K562 (cell line): Measurements from ENCODE around the gene ACAT1. TPM values are rescaled to one million over a fixed set of nuclear protein-coding genes. Genes with fewer than 3 reads are reported as not detected.

Source experiments
- AFF4 ChIP-seq: sonication (generic); formaldehyde crosslinking; IDR thresholded peaks from 2 replicates; pipeline ENCODE4 v1.8.0; 2023; ENCODE audit warnings: mild to moderate bottlenecking, missing genetic modification reagents
- FOXJ3 ChIP-seq: sonication (generic); formaldehyde crosslinking; IDR thresholded peaks from 2 replicates; pipeline ENCODE4 v1.4.0; 2020; ENCODE audit warnings: mild to moderate bottlenecking, missing genetic modification reagents
- GATA2 ChIP-seq: sonication (generic); formaldehyde crosslinking; IDR thresholded peaks from 2 replicates; pipeline ENCODE4 v1.4.0; 2020; ENCODE audit warnings: mild to moderate bottlenecking, missing genetic modification reagents
- HMG20B ChIP-seq: fragments of 250-450 bp; sonication (Bioruptor Pico); IDR thresholded peaks from 2 replicates; pipeline ENCODE4 v1.5.0; 2021; ENCODE audit warnings: mild to moderate bottlenecking
- JUN ChIP-seq, 2 experiments: sonication (generic) in 1 of 2; formaldehyde crosslinking in 1 of 2; IDR thresholded peaks; 2 replicates each; pipeline versions ENCODE4 v1.6.1 to v1.8.0; 2012 to 2022; ENCODE audit warnings: borderline replicate concordance in 2 of 2, mild to moderate bottlenecking in 2 of 2, improper control_type of control experiment in 1 of 2, low read depth in 1 of 2, low read length in 1 of 2, missing genetic modification reagents in 1 of 2
- KLF16 ChIP-seq: IDR thresholded peaks from 2 replicates; pipeline ENCODE4 v1.6.1; 2016; ENCODE audit warnings: antibody characterized with exemption
- LEF1 ChIP-seq: fragments of 450-650 bp; IDR thresholded peaks from 2 replicates; pipeline ENCODE4 v1.6.1; 2016; ENCODE audit warnings: mild to moderate bottlenecking
- MED1 ChIP-seq: sonication (generic); formaldehyde crosslinking; IDR thresholded peaks from 2 replicates; pipeline ENCODE4 v1.8.1; 2023; ENCODE audit warnings: missing genetic modification reagents, borderline replicate concordance
- NFATC3 ChIP-seq: fragments of 450-650 bp; IDR thresholded peaks from 2 replicates; pipeline ENCODE4 v1.6.1; 2017; ENCODE audit warnings: mild to moderate bottlenecking
- RBM34 ChIP-seq: fragments of 200-400 bp; formaldehyde crosslinking; IDR thresholded peaks from 2 replicates; pipeline ENCODE4 v1.6.1; 2018; ENCODE audit warnings: low read length, borderline replicate concordance; ENCODE audit not compliant: insufficient read depth
- RUNX1 ChIP-seq: sonication (generic); IDR thresholded peaks from 2 replicates; pipeline ENCODE4 v1.6.1; 2016; ENCODE audit warnings: antibody characterized with exemption, low read depth
- SMARCE1 ChIP-seq: fragments of 450-650 bp; IDR thresholded peaks from 2 replicates; pipeline ENCODE4 v1.7.1; 2016; ENCODE audit warnings: mild to moderate bottlenecking
- SNAPC5 ChIP-seq: fragments of 250-450 bp; sonication (Bioruptor Pico); IDR thresholded peaks from 2 replicates; pipeline ENCODE4 v1.8.0; 2021; ENCODE audit warnings: moderate library complexity, mild to moderate bottlenecking, inconsistent platforms
- ZBTB43 ChIP-seq: sonication (generic); formaldehyde crosslinking; IDR thresholded peaks from 2 replicates; pipeline ENCODE4 v1.8.0; 2023; ENCODE audit warnings: mild to moderate bottlenecking, missing genetic modification reagents
- ZMIZ1 ChIP-seq, 2 experiments: fragments of 150-350 bp in 1 of 2; IDR thresholded peaks; 2 replicates each; pipeline ENCODE4 v1.6.1; 2012 to 2016; ENCODE audit warnings: low read depth in 2 of 2, low read length in 2 of 2, mild to moderate bottlenecking in 1 of 2, moderate library complexity in 1 of 2
- ZNF140 ChIP-seq: fragments of 250-450 bp; sonication (Bioruptor Pico); IDR thresholded peaks from 2 replicates; pipeline ENCODE4 v1.8.0; 2021; ENCODE audit warnings: moderate library complexity, mild to moderate bottlenecking, inconsistent platforms
- ZNF408 ChIP-seq: fragments of 250-450 bp; sonication (Bioruptor Pico); IDR thresholded peaks from 2 replicates; pipeline ENCODE4 v1.4.0; 2020; ENCODE audit warnings: low read depth, mild to moderate bottlenecking, moderate library complexity
- ZNF57 ChIP-seq: fragments of 450-650 bp; formaldehyde crosslinking; IDR thresholded peaks from 2 replicates; pipeline ENCODE4 v1.4.0; 2020; ENCODE audit warnings: mild to moderate bottlenecking, moderate library complexity
- polyA plus RNA-seq, 8 experiments: library from polyadenylated mRNA; depleted of rRNA in 4 of 8; stranded (reverse) in 5 of 8; unstranded in 3 of 8; fragments of >200 nt; fragmentation: Nextera tagmentation in 2 of 8; fragmentation: Illumina TruSeq in 1 of 8; extraction: Ambion mirVana in 2 of 8; extraction: Trizol in 1 of 8; gene quantifications; 2 replicates each; pipeline versions ENCODE4 v1.2.1 to v1.2.3, GENCODE V29; 2011 to 2014; ENCODE audit warnings: inconsistent platforms in 1 of 8, missing spikeins in 1 of 8
- total RNA-seq, 7 experiments: library from RNA; depleted of rRNA in 6 of 7; stranded (reverse); fragments of >200 nt in 6 of 7; fragmentation: Illumina TruSeq in 2 of 7; extraction: Trizol in 2 of 7; gene quantifications; 2 replicates each; pipeline versions ENCODE4 v1.2.1 to v1.2.3, GENCODE V29; 2011 to 2021; ENCODE audit warnings: low replicate concordance in 1 of 7

Gene ACAT1
- total and polyA plus RNA-seq, 9 of the 15 experiments (the other 6 are each of a cell fraction or from before 2014, with no cell fraction given) = 65.1 to 204 (median 104) TPM

GRCh38 chr11:108121274-108122155 lies at the start of gene ACAT1 (continued):
- TF ChIP-seq ZMIZ1 (IDR thresholded peaks at IDR 0.05; ENCODE audit: low read depth in 2 of 2, low read length in 2 of 2) (peak in 1 of 2 experiments; percentile 36; a peak in 1 of 4 replicates), SNAPC5 (CRISPR knock-in tag) (no peak), SMARCE1 (0 out of 2 replicates have a peak, but pooled peaks have one; percentile 13), AFF4 (peak; percentile 81; the same call in 1 of the 2 replicates), LEF1 (no peak), ZNF408 (CRISPR knock-in tag) (no peak), NFATC3 (no peak), KLF16 (no peak), GATA2 (0 out of 2 replicates have a peak, but pooled peaks have one; percentile 13), FOXJ3 (no peak), HMG20B (no peak; the same call in 1 of the 2 replicates), ZNF57 (CRISPR knock-in tag) (no peak), MED1 (CRISPR knock-in tag) (no peak), JUN (IDR thresholded peaks at IDR 0.05; ENCODE audit: borderline replicate concordance, low read depth, low read length) (0 out of 2 replicates have a peak, but pooled peaks have one; percentile 3), JUN (CRISPR knock-in tag; IDR thresholded peaks at IDR 0.05; ENCODE audit: borderline replicate concordance) (no peak), RUNX1 (no peak), ZNF140 (CRISPR knock-in tag) (no peak), ZBTB43 (CRISPR knock-in tag) (no peak), RBM34 (peak; percentile 31; the same call in 1 of the 2 replicates)
